ENCODE data around the gene TCERG1L. TPM values are rescaled to one million over a fixed set of nuclear protein-coding genes. Genes with fewer than 3 reads are reported as not detected.

TCERG1L gene
- total RNA-seq, 1 donor from 2014 or later, result not detected

GRCh38 chr10:131093795-131094366, 217.6 kb downstream of the TCERG1L start:
- no peak overlapping the region for H3K27ac ChIP-seq

GRCh38 chr10:131093346-131093745, 218.2 kb downstream of the TCERG1L start:
- Histone ChIP-seq H3K4me3 (no peak overlapping the region), H3K4me1 (peaks cover 17% of the 10 kb centered on the region), H3K27me3 (no peaks in the 10 kb centered on the region), H3K9me3 (no peaks in the 10 kb centered on the region), H3K27ac (no peak overlapping the region), H3K36me3 (no peaks in the 10 kb centered on the region)
- no peak for DNase-seq (ENCODE audit: extremely low spot score in 2 of 2)
- intact Hi-C loops (cut with DNase I), result no loop called here
- TF ChIP-seq, protein P1, sequence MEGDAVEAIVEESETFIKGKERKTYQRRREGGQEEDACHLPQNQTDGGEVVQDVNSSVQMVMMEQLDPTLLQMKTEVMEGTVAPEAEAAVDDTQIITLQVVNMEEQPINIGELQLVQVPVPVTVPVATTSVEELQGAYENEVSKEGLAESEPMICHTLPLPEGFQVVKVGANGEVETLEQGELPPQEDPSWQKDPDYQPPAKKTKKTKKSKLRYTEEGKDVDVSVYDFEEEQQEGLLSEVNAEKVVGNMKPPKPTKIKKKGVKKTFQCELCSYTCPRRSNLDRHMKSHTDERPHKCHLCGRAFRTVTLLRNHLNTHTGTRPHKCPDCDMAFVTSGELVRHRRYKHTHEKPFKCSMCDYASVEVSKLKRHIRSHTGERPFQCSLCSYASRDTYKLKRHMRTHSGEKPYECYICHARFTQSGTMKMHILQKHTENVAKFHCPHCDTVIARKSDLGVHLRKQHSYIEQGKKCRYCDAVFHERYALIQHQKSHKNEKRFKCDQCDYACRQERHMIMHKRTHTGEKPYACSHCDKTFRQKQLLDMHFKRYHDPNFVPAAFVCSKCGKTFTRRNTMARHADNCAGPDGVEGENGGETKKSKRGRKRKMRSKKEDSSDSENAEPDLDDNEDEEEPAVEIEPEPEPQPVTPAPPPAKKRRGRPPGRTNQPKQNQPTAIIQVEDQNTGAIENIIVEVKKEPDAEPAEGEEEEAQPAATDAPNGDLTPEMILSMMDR (IDR thresholded peaks at IDR 0.05), result no peak
- TF ChIP-seq POLR2A (IDR thresholded peaks at IDR 0.05) (no peak), POLR2AphosphoS5 (IDR thresholded peaks at IDR 0.05; ENCODE audit: insufficient read depth in 1 of 2, low read depth in 1 of 2) (no peak)

More at GRCh38 chr10:131093795-131094366, 217.6 kb downstream of the TCERG1L start:
- TF ChIP-seq POLR2A (IDR thresholded peaks at IDR 0.05), result no peak
- no peak for TF ChIP-seq POLR2AphosphoS5 (IDR thresholded peaks at IDR 0.05; ENCODE audit: insufficient read depth in 1 of 2, low read depth in 1 of 2)
- TF ChIP-seq, protein P1 (IDR thresholded peaks at IDR 0.05), result no peak
- no peaks in the 10 kb centered on the region for H3K9me3 ChIP-seq
- no peaks in the 10 kb centered on the region for H3K36me3 ChIP-seq
- DNase-seq (ENCODE audit: extremely low spot score in 2 of 2), result no peak
- H3K4me3 ChIP-seq, result no peak overlapping the region
- peaks cover 22% of the 10 kb centered on the region for H3K4me1 ChIP-seq
- intact Hi-C loops (cut with DNase I), result no loop called here
- no peaks in the 10 kb centered on the region for H3K27me3 ChIP-seq

- Histone ChIP-seq H3K27me3 (no peaks in the 10 kb centered on the region), H3K36me3 (no peaks in the 10 kb centered on the region), H3K4me1 (peaks cover 17% of the 10 kb centered on the region), H3K4me3 (no peak overlapping the region), H3K9me3 (no peaks in the 10 kb centered on the region), H3K27ac (no peak overlapping the region)
- TF ChIP-seq, protein P1 (IDR thresholded peaks at IDR 0.05), result no peak
- no peak for TF ChIP-seq POLR2A (IDR thresholded peaks at IDR 0.05)
- TF ChIP-seq POLR2AphosphoS5 (IDR thresholded peaks at IDR 0.05; ENCODE audit: insufficient read depth in 1 of 2, low read depth in 1 of 2), result no peak
- intact Hi-C loops (cut with DNase I), result no loop called here
- DNase-seq (ENCODE audit: extremely low spot score in 2 of 2), result no peak
These were observed 218.6 kb downstream of the TCERG1L start for GRCh38 chr10:131092876-131093275.

DNA sequence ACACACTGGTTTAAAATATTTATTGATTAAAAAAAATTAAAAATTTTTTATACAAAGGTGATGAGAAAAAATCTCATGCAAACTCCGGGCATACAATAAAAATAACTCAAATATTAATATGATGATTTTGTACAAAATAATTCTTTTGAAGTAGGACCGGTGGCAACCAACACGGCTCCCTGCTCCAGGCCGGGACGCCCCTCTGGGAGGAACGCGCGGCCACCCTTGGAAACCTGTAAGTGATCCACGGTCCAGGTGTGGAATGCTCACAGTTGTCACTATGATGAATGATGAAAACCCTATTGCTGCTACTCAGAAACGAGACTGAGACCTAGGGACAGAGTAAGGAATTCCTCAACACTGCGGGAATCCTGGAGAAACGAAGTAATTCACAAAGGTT, 219.1 kb downstream of the TCERG1L start:
- intact Hi-C loops (cut with DNase I), result no loop called here
- no peak overlapping the region for H3K27ac ChIP-seq
- H3K27me3 ChIP-seq, result no peaks in the 10 kb centered on the region
- DNase-seq (ENCODE audit: extremely low spot score in 2 of 2), result no peak
- no peak for TF ChIP-seq POLR2A (IDR thresholded peaks at IDR 0.05)
- TF ChIP-seq, protein P1 (IDR thresholded peaks at IDR 0.05), result no peak
- no peak for TF ChIP-seq POLR2AphosphoS5 (IDR thresholded peaks at IDR 0.05; ENCODE audit: insufficient read depth in 1 of 2, low read depth in 1 of 2)
- H3K9me3 ChIP-seq, result no peaks in the 10 kb centered on the region
- no peaks in the 10 kb centered on the region for H3K36me3 ChIP-seq
- H3K4me3 ChIP-seq, result no peak overlapping the region
- H3K4me1 ChIP-seq, result peaks cover 17% of the 10 kb centered on the region

GRCh38 chr10:131091682-131092081, 219.8 kb downstream of the TCERG1L start:
- Histone ChIP-seq H3K27me3 (no peaks in the 10 kb centered on the region), H3K4me1 (peaks cover 17% of the 10 kb centered on the region), H3K27ac (no peak overlapping the region), H3K36me3 (no peaks in the 10 kb centered on the region), H3K4me3 (no peak overlapping the region), H3K9me3 (no peaks in the 10 kb centered on the region)
- no peak for DNase-seq (ENCODE audit: extremely low spot score in 2 of 2)
- intact Hi-C loops (cut with DNase I), result no loop called here
- TF ChIP-seq POLR2AphosphoS5 (IDR thresholded peaks at IDR 0.05; ENCODE audit: insufficient read depth in 1 of 2, low read depth in 1 of 2), result no peak
- TF ChIP-seq, protein P1 (IDR thresholded peaks at IDR 0.05), result no peak
